Neural cell (in vitro differentiated cells): ENCODE results near the gene KLHL42.

ENCODE experiments used
- EP300 ChIP-seq: fragments of 450-650 bp; conservative IDR thresholded peaks from 2 replicates; pipeline ENCODE4 v1.6.1; 2014; ENCODE audit warnings: antibody characterized with exemption, mild to moderate bottlenecking, moderate library complexity; ENCODE audit not compliant: poor library complexity, severe bottlenecking
- EZH2 ChIP-seq: fragments of 200-600, 300-800 bp; shearing (Covaris generic), sonication (generic); IDR thresholded peaks from 2 replicates; pipeline ENCODE4 v1.6.1; 2014; ENCODE audit warnings: antibody characterized with exemption, low read length, borderline replicate concordance, mild to moderate bottlenecking; ENCODE audit not compliant: insufficient read depth, poor library complexity, severe bottlenecking
- POLR2AphosphoS5 ChIP-seq: IDR thresholded peaks from 2 replicates; pipeline ENCODE4 v1.6.1; 2012
- SMC3 ChIP-seq: fragments of 450-650 bp; conservative IDR thresholded peaks from 2 replicates; pipeline ENCODE4 v1.6.1; 2014; ENCODE audit warnings: antibody characterized with exemption, mild to moderate bottlenecking, moderate library complexity; ENCODE audit not compliant: poor library complexity
- TAF1 ChIP-seq: IDR thresholded peaks from 2 replicates; pipeline ENCODE4 v1.6.1; 2012; ENCODE audit warnings: low read depth
- TF ChIP-seq, protein P1 (sequence below): fragments of 450-650 bp; IDR thresholded peaks from 2 replicates; pipeline ENCODE4 v1.5.1; 2014; ENCODE audit warnings: antibody characterized with exemption, mild to moderate bottlenecking, moderate library complexity; ENCODE audit not compliant: poor library complexity, severe bottlenecking
- TF ChIP-seq, protein P2 (sequence below): IDR thresholded peaks from 2 replicates; pipeline ENCODE4 v1.6.1; 2012; ENCODE audit warnings: borderline replicate concordance

DNA sequence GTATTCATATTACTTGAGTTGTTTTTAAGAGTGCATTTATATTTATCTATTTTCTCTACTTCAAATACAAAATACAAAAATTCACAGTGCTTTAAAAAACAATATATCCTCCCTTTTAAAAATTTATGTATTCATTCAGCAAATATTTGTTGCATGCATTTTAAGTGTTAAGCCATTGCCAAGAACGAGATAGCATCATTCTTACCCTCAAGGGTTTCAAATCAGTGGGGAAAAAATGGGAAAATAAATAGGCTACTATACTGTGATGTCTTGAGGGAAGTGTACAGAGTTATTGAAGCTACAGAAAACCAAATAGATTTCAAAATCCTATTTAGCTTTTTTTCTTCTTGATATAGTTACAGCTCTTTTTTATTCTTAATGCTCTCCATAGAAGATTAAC lies 46.2 kb upstream of the KLHL42 start:
- TF ChIP-seq POLR2AphosphoS5 (no peak), EP300 (no peak), EZH2 (no peak), TAF1 (no peak), SMC3 (no peak)
- TF ChIP-seq, protein P1, sequence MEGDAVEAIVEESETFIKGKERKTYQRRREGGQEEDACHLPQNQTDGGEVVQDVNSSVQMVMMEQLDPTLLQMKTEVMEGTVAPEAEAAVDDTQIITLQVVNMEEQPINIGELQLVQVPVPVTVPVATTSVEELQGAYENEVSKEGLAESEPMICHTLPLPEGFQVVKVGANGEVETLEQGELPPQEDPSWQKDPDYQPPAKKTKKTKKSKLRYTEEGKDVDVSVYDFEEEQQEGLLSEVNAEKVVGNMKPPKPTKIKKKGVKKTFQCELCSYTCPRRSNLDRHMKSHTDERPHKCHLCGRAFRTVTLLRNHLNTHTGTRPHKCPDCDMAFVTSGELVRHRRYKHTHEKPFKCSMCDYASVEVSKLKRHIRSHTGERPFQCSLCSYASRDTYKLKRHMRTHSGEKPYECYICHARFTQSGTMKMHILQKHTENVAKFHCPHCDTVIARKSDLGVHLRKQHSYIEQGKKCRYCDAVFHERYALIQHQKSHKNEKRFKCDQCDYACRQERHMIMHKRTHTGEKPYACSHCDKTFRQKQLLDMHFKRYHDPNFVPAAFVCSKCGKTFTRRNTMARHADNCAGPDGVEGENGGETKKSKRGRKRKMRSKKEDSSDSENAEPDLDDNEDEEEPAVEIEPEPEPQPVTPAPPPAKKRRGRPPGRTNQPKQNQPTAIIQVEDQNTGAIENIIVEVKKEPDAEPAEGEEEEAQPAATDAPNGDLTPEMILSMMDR, result no peak
- TF ChIP-seq, protein P2, sequence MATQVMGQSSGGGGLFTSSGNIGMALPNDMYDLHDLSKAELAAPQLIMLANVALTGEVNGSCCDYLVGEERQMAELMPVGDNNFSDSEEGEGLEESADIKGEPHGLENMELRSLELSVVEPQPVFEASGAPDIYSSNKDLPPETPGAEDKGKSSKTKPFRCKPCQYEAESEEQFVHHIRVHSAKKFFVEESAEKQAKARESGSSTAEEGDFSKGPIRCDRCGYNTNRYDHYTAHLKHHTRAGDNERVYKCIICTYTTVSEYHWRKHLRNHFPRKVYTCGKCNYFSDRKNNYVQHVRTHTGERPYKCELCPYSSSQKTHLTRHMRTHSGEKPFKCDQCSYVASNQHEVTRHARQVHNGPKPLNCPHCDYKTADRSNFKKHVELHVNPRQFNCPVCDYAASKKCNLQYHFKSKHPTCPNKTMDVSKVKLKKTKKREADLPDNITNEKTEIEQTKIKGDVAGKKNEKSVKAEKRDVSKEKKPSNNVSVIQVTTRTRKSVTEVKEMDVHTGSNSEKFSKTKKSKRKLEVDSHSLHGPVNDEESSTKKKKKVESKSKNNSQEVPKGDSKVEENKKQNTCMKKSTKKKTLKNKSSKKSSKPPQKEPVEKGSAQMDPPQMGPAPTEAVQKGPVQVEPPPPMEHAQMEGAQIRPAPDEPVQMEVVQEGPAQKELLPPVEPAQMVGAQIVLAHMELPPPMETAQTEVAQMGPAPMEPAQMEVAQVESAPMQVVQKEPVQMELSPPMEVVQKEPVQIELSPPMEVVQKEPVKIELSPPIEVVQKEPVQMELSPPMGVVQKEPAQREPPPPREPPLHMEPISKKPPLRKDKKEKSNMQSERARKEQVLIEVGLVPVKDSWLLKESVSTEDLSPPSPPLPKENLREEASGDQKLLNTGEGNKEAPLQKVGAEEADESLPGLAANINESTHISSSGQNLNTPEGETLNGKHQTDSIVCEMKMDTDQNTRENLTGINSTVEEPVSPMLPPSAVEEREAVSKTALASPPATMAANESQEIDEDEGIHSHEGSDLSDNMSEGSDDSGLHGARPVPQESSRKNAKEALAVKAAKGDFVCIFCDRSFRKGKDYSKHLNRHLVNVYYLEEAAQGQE, result no peak
